K562 (cell line): ENCODE data around the gene MAGI2. TPM values are rescaled to one million over a fixed set of nuclear protein-coding genes. Genes with fewer than 3 reads are reported as not detected.

Experiments
- AFF4 ChIP-seq: sonication (generic); formaldehyde crosslinking; IDR thresholded peaks from 2 replicates; pipeline ENCODE4 v1.8.0; 2023; ENCODE audit warnings: mild to moderate bottlenecking, missing genetic modification reagents
- ATF4 ChIP-seq: fragments of 450-650 bp; formaldehyde crosslinking; IDR thresholded peaks from 2 replicates; pipeline ENCODE4 v1.4.0; 2022; ENCODE audit warnings: mild to moderate bottlenecking, moderate library complexity
- ATF6 ChIP-seq: sonication (generic); formaldehyde crosslinking; IDR thresholded peaks from 2 replicates; pipeline ENCODE4 v1.4.0; 2020; ENCODE audit warnings: mild to moderate bottlenecking, missing genetic modification reagents
- CBX5 ChIP-seq: IDR thresholded peaks from 2 replicates; pipeline ENCODE4 v1.6.1; 2014; ENCODE audit warnings: low read depth, borderline replicate concordance
- CXXC5 ChIP-seq: fragments of 250-450 bp; sonication (Bioruptor Pico); IDR thresholded peaks from 2 replicates; pipeline ENCODE4 v1.8.0; 2022; ENCODE audit warnings: inconsistent platforms, mild to moderate bottlenecking, moderate library complexity
- E2F5 ChIP-seq: sonication (generic); formaldehyde crosslinking; IDR thresholded peaks from 2 replicates; pipeline ENCODE4 v1.8.0; 2022; ENCODE audit warnings: mild to moderate bottlenecking, missing genetic modification reagents
- KLF1 ChIP-seq: fragments of 450-650 bp; IDR thresholded peaks from 2 replicates; pipeline ENCODE4 v1.6.1; 2016; ENCODE audit warnings: missing genetic modification characterization, missing compliant biosample characterization
- MNT ChIP-seq, 2 experiments: fragments of 450-650 bp; conservative IDR thresholded peaks; 2 replicates each; pipeline ENCODE4 v1.6.1; 2017; ENCODE audit warnings: mild to moderate bottlenecking in 2 of 2, moderate library complexity in 2 of 2
- NRF1 ChIP-seq, 2 experiments: fragments of 450-650 bp; IDR thresholded peaks in 1 of 2; conservative IDR thresholded peaks in 1 of 2; 2 replicates each; pipeline ENCODE4 v1.6.1; 2014; ENCODE audit warnings: mild to moderate bottlenecking in 2 of 2
- POLR2AphosphoS2 ChIP-seq: IDR thresholded peaks from 2 replicates; pipeline ENCODE4 v1.6.1; 2012; ENCODE audit warnings: low read length, improper control_type of control experiment
- SMARCA4 ChIP-seq: fragments of 450-650 bp; IDR thresholded peaks from 2 replicates; pipeline ENCODE4 v1.6.1; 2016
- STAT6 ChIP-seq: sonication (generic); formaldehyde crosslinking; IDR thresholded peaks from 2 replicates; pipeline ENCODE4 v1.8.1; 2023; ENCODE audit warnings: mild to moderate bottlenecking, missing genetic modification reagents
- TCF7 ChIP-seq: sonication (generic); IDR thresholded peaks from 2 replicates; pipeline ENCODE4 v1.6.1; 2016; ENCODE audit warnings: antibody characterized with exemption, borderline replicate concordance
- TEAD4 ChIP-seq, 2 experiments: sonication (generic) in 1 of 2; formaldehyde crosslinking in 1 of 2; IDR thresholded peaks; 2 replicates each; pipeline versions ENCODE4 v1.6.1 to v1.8.0; 2012 to 2022; ENCODE audit warnings: borderline replicate concordance in 1 of 2, inconsistent platforms in 1 of 2, low read length in 1 of 2, mild to moderate bottlenecking in 1 of 2, missing genetic modification reagents in 1 of 2
- TSC22D4 ChIP-seq: fragments of 450-650 bp; IDR thresholded peaks from 2 replicates; pipeline ENCODE4 v1.6.1; 2016; ENCODE audit warnings: missing genetic modification characterization, missing biosample characterization, control low read depth
- YBX1 ChIP-seq: fragments of 450-650 bp; IDR thresholded peaks from 2 replicates; pipeline ENCODE4 v1.7.1; 2016; ENCODE audit warnings: mild to moderate bottlenecking
- ZNF583 ChIP-seq: fragments of 250-450 bp; sonication (Bioruptor Pico); IDR thresholded peaks from 2 replicates; pipeline ENCODE4 v1.4.0; 2020
- polyA plus RNA-seq, 8 experiments: library from polyadenylated mRNA; depleted of rRNA in 4 of 8; stranded (reverse) in 5 of 8; unstranded in 3 of 8; fragments of >200 nt; fragmentation: Nextera tagmentation in 2 of 8; fragmentation: Illumina TruSeq in 1 of 8; extraction: Ambion mirVana in 2 of 8; extraction: Trizol in 1 of 8; gene quantifications; 2 replicates each; pipeline versions ENCODE4 v1.2.1 to v1.2.3, GENCODE V29; 2011 to 2014; ENCODE audit warnings: inconsistent platforms in 1 of 8, missing spikeins in 1 of 8
- total RNA-seq, 7 experiments: library from RNA; depleted of rRNA in 6 of 7; stranded (reverse); fragments of >200 nt in 6 of 7; fragmentation: Illumina TruSeq in 2 of 7; extraction: Trizol in 2 of 7; gene quantifications; 2 replicates each; pipeline versions ENCODE4 v1.2.1 to v1.2.3, GENCODE V29; 2011 to 2021; ENCODE audit warnings: low replicate concordance in 1 of 7

MAGI2 gene
- total and polyA plus RNA-seq, 9 of the 15 experiments (the other 6 are each of a cell fraction or from before 2014, with no cell fraction given), result 0.27 to 1.4 (median 0.70) TPM

GRCh38 chr7:77979219-77979618 lies 1474.2 kb downstream of the MAGI2 start (continued):
- TF ChIP-seq CXXC5 (peak; percentile 12; the same call in 1 of the 2 replicates), ATF6 (no peak), YBX1 (no peak), ZNF583 (CRISPR knock-in tag) (no peak), AFF4 (CRISPR knock-in tag) (no peak), STAT6 (no peak), TSC22D4 (tag) (no peak), ATF4 (CRISPR knock-in tag) (no peak), POLR2AphosphoS2 (no peak), TCF7 (0 out of 2 replicates have a peak, but pooled peaks have one; percentile 37), NRF1 (conservative IDR thresholded peaks at IDR 0.05 in 1 of 2, IDR thresholded peaks at IDR 0.05 in 1 of 2) (no peak), SMARCA4 (peak; percentile 78), CBX5 (no peak), E2F5 (CRISPR knock-in tag) (no peak), TEAD4 (IDR thresholded peaks at IDR 0.05; ENCODE audit: low read length) (peak; percentile 20; the same call in 1 of the 2 replicates), TEAD4 (CRISPR knock-in tag; IDR thresholded peaks at IDR 0.05; ENCODE audit: borderline replicate concordance) (no peak), KLF1 (tag) (no peak), MNT (conservative IDR thresholded peaks at IDR 0.05) (no peak)
